Colonic mucosa (tissue), 4 donors: ENCODE measurements around the gene ADSS1. TPM values are rescaled to one million over a fixed set of nuclear protein-coding genes. Genes with fewer than 3 reads are reported as not detected.

ENCODE experiments used
- DNase-seq: peaks from one replicate; pipeline ENCODE4 v3.0.0-alpha.2; 2020
- H3K27ac ChIP-seq: fragments of 200-600 bp; one replicate; pipeline ENCODE4 v1.8.0; 2021
- H3K27me3 ChIP-seq: fragments of 200-600 bp; one replicate; pipeline ENCODE4 v1.8.0; 2021
- H3K36me3 ChIP-seq: fragments of 200-600 bp; one replicate; pipeline ENCODE4 v1.8.0; 2021
- H3K4me1 ChIP-seq: fragments of 200-600 bp; one replicate; pipeline ENCODE4 v1.8.0; 2021; ENCODE audit warnings: mild to moderate bottlenecking
- H3K4me3 ChIP-seq: fragments of 200-600 bp; one replicate; pipeline ENCODE4 v1.8.0; 2021
- H3K9ac ChIP-seq, 2 donors: one replicate each; pipeline ENCODE4 v1.7.0; 2013; ENCODE audit warnings: control low read depth in 2 of 2, low read depth in 2 of 2, low read length in 2 of 2
- H3K9me3 ChIP-seq: fragments of 200-600 bp; one replicate; pipeline ENCODE4 v1.8.0; 2021
- CTCF ChIP-seq: fragments of 200-600 bp; IDR thresholded peaks from one replicate; pipeline ENCODE4 v1.8.0; 2022; ENCODE audit warnings: antibody characterized with exemption, mild to moderate bottlenecking
- intact Hi-C: fragments of 100-400 bp; cut with DNase I; formaldehyde crosslinking; loops from one replicate; pipeline ENCODE4 v1.14.1; 2022
- total RNA-seq, 2 donors: library from RNA; stranded (reverse); fragmentation: NEBNext Ultra II Directional in 1 of 2; extraction: Animal tissue kit (Norgen Biotek cat#: 25700) in 1 of 2; gene quantifications; one replicate each; pipeline ENCODE4 v1.2.1, GENCODE V29; 2021
- donor health status: healthy.
- donor health status: DM: no; HTN: no; CAD: no.
- donor health status: DM: no; HTN: no; CAD: no.

ADSS1 gene
- total RNA-seq, 2 donors from 2014 or later, result 3.5 to 4.0 TPM

DNA sequence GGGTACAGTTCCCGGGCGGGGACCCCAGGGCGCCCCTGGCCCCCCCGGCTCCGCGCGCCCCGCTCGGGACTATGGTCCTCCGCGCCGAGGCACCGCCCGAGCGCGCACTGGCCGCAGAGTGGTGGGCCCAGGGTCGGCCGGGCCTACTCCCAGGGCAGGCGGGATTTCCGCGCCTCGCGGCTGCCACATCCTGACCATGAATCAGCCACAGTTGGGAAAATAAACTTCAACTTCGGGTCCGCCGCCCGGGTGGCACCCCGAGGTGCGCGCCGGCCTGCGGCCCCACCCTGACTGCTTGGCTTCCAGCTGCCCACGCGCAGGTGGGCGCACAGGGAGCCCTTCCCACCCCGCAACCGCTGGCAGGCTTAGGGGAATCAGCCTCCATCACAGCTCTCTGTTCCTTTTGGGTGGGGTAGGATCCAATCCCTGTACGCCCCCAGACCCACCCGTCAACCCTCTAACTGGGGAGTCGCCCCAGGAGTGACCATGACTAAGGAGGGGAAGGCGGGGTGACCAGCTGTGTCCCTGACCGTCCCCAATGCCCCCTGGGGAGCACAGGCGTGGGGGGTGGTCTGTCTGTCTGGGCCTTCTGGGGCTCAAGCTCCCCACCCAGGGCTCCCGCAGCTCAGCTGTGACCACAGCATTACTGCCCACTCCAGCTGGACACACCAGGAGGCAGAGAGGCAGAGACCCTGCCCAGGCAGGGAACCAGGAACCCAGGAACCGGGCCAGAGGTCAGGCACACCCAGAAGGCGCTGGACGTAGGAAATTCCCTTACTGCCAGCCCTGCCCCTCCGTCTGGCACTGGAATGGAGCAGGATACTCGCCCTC lies 33.9 kb upstream of the ADSS1 start:
- Histone ChIP-seq H3K4me1 (peaks cover 27% of the 10 kb centered on the region), H3K9me3 (no peaks in the 10 kb centered on the region), H3K9ac (peak overlapping the region; percentile 95 to 99), H3K36me3 (no peaks in the 10 kb centered on the region), H3K27me3 (no peaks in the 10 kb centered on the region), H3K27ac (peak overlapping the region; percentile 96), H3K4me3 (peak overlapping the region; percentile 98)
- peak; percentile 81 for DNase-seq
- intact Hi-C loops, result no loop called here
- TF ChIP-seq CTCF, result no peak

DNA sequence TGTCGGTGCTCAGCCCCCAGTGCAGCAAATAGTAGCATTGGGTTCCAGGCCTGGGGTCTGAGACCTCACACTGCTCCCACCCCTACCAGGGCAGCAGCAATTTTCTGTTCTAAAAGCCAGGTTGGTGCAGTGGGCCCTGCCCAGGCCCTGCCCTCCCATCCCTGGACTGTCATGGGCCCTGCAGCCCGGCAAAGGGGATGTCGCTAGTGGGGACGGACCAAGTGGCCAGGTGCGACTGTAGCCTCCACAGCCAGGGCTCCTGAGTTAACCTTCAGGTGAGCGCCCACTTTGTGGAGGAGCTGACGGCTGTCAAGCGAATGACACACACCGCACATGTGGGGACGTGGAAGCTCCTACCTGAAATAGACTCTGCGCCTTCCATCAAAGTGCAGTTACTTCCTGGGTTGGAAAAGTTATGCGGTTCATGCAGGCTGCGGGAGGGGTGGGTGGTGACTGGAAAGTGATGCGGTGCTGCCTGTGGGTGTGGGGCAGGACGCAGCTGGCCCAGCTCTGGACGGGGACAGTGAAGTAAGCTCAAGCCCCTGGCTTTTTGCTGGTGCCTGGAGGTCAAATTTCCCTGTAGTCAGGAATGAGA lies 33.1 kb upstream of the ADSS1 start:
- no peak for TF ChIP-seq CTCF
- Histone ChIP-seq H3K27ac (peak overlapping the region; percentile 96), H3K36me3 (no peaks in the 10 kb centered on the region), H3K27me3 (no peaks in the 10 kb centered on the region), H3K9me3 (no peaks in the 10 kb centered on the region), H3K4me1 (peaks cover 27% of the 10 kb centered on the region), H3K4me3 (peak overlapping the region; percentile 98), H3K9ac (peak overlapping the region; percentile 95 to 99)
- no peak for DNase-seq
- intact Hi-C loops, result no loop called here

GRCh38 chr14:104691546-104692260 lies 32.3 kb upstream of the ADSS1 start:
- no peak for TF ChIP-seq CTCF
- H3K27ac ChIP-seq, result no peak overlapping the region
- peak overlapping the region; percentile 52 to 95 for H3K9ac ChIP-seq
- H3K4me3 ChIP-seq, result no peak overlapping the region
- intact Hi-C loops, result no loop called here
- H3K27me3 ChIP-seq, result no peaks in the 10 kb centered on the region
- no peaks in the 10 kb centered on the region for H3K36me3 ChIP-seq
- H3K4me1 ChIP-seq, result peaks cover 27% of the 10 kb centered on the region
- H3K9me3 ChIP-seq, result no peaks in the 10 kb centered on the region
- DNase-seq, result no peak

GRCh38 chr14:104692261-104692938 lies 31.6 kb upstream of the ADSS1 start:
- no peak for TF ChIP-seq CTCF
- no peak overlapping the region for H3K4me3 ChIP-seq
- no peaks in the 10 kb centered on the region for H3K9me3 ChIP-seq
- peaks cover 27% of the 10 kb centered on the region for H3K4me1 ChIP-seq
- no peaks in the 10 kb centered on the region for H3K36me3 ChIP-seq
- no peak for DNase-seq
- intact Hi-C loops, result no loop called here
- no peaks in the 10 kb centered on the region for H3K27me3 ChIP-seq
- H3K9ac ChIP-seq, result peak overlapping the region in 1 of 2 donors; percentile 39
- no peak overlapping the region for H3K27ac ChIP-seq

- intact Hi-C loops, result no loop called here
- H3K27ac ChIP-seq, result no peak overlapping the region
- peaks cover 23% of the 10 kb centered on the region for H3K4me1 ChIP-seq
- DNase-seq, result no peak
- no peaks in the 10 kb centered on the region for H3K27me3 ChIP-seq
- TF ChIP-seq CTCF, result no peak
- H3K9me3 ChIP-seq, result no peaks in the 10 kb centered on the region
- no peak overlapping the region for H3K4me3 ChIP-seq
- peak overlapping the region in 1 of 2 donors; percentile 38 for H3K9ac ChIP-seq
- H3K36me3 ChIP-seq, result no peaks in the 10 kb centered on the region
Measured at GRCh38 chr14:104692939-104693315, 31.1 kb upstream of the ADSS1 start.
